Calu3 (cell line): ENCODE results near the gene HIVEP3. TPM values are rescaled to one million over a fixed set of nuclear protein-coding genes. Genes with fewer than 3 reads are reported as not detected.

ENCODE experiments used
- BruUV-seq: library from RNA; stranded (reverse); fragments of 400-500 nt; replicated peaks from 2 replicates; lab custom pipeline; 2021; lab: Mats Ljungman, UMichigan
- CTCF ChIA-PET: fragments of 300-600 bp; sonication (Branson Sonifier 250); formaldehyde crosslinking; loops from one replicate; lab custom pipeline; 2022; ENCODE audit warnings: antibody characterized with exemption; lab: Charles Lee
- DNase-seq: peaks from one replicate; pipeline ENCODE4 v3.0.0; 2022
- H3K27ac Mint-ChIP-seq: one replicate; pipeline ENCODE4 v1.8.0; 2022; ENCODE audit warnings: mixed read lengths; ENCODE audit not compliant: unreplicated experiment
- H3K27me3 Mint-ChIP-seq: one replicate; pipeline ENCODE4 v1.8.0; 2022; ENCODE audit warnings: mixed read lengths; ENCODE audit not compliant: unreplicated experiment
- H3K36me3 Mint-ChIP-seq: one replicate; pipeline ENCODE4 v1.8.0; 2022; ENCODE audit warnings: mild to moderate bottlenecking, moderate library complexity, mixed read lengths; ENCODE audit not compliant: insufficient read depth, unreplicated experiment
- H3K4me1 Mint-ChIP-seq: one replicate; pipeline ENCODE4 v1.8.0; 2022; ENCODE audit warnings: mild to moderate bottlenecking, low read depth, mixed read lengths; ENCODE audit not compliant: unreplicated experiment
- H3K4me3 Mint-ChIP-seq: one replicate; pipeline ENCODE4 v1.8.0; 2022; ENCODE audit warnings: mild to moderate bottlenecking, low read depth, moderate library complexity, mixed read lengths; ENCODE audit not compliant: unreplicated experiment
- H3K9me3 Mint-ChIP-seq: one replicate; pipeline ENCODE4 v1.8.0; 2022; ENCODE audit warnings: low read depth, mixed read lengths; ENCODE audit not compliant: unreplicated experiment
- CTCF ChIP-seq: fragments of 200-600 bp; IDR thresholded peaks from one replicate; pipeline ENCODE4 v1.8.0; 2022; ENCODE audit warnings: antibody characterized with exemption; ENCODE audit not compliant: unreplicated experiment
- intact Hi-C: fragments of 100-400 bp; cut with micrococcal nuclease; formaldehyde crosslinking; loops from one replicate; pipeline ENCODE4 v1.10.0; 2022; ENCODE audit not compliant: unreplicated experiment
- total RNA-seq: library from RNA; stranded (reverse); gene quantifications from 2 replicates; pipeline ENCODE4 v1.2.3, GENCODE V29; 2022

HIVEP3 gene
- total RNA-seq, 1 experiment from 2014 or later = 9.0 TPM

DNA sequence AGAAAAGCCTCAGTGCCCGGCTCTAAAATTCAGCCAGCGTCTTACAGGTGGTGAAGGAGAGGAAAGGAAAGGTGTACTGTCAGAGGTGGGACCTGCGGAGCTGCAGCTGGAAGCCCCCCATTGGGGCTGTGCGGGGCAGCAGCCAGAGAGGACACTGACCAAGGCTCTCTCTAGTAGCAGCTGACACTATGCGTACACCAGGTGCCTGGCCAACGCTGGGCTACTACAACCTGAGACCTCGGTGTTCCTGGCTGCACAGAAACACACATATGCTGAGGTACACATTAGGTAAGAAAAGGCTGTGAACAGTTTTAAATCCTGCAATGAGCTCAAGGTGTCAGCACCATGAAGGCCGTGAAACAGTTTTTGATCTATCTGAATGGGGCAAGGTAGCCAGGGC lies 378.7 kb downstream of the HIVEP3 start:
- CTCF ChIA-PET = no interaction called here

DNA sequence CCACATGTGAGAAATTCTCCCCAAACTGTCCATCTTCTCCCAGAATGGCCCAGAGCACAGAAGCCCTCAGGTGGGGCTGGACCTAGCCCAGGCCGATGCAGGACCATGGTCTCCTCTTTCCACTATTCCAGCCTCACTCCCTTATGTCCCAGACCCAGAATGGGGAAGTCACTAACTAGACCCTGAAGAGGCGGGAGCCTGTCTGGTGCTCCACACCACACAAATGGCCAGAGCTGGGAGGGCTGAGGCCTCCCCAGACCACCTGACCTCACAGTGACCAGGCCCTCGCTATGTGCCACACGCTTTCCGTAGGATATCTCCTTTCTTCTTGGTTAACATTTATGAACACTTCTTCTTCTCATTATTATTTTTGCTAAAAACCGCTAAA lies 379.3 kb downstream of the HIVEP3 start:
- H3K27ac Mint-ChIP-seq = no peak overlapping the region
- intact Hi-C loops = no loop called here
- BruUV-seq = no TSS peak
- peaks cover 5% of the 10 kb centered on the region for H3K27me3 Mint-ChIP-seq
- TF ChIP-seq CTCF = no peak
- peaks cover 11% of the 10 kb centered on the region for H3K4me1 Mint-ChIP-seq
- no peaks in the 10 kb centered on the region for H3K36me3 Mint-ChIP-seq
- no peak overlapping the region for H3K4me3 Mint-ChIP-seq
- CTCF ChIA-PET = no interaction called here
- no peak for DNase-seq
- no peaks in the 10 kb centered on the region for H3K9me3 Mint-ChIP-seq

More for the DNA sequence above, 378.7 kb downstream of the HIVEP3 start:
- no peaks in the 10 kb centered on the region for H3K36me3 Mint-ChIP-seq
- no peak overlapping the region for H3K4me3 Mint-ChIP-seq
- intact Hi-C loops = no loop called here
- no peaks in the 10 kb centered on the region for H3K27me3 Mint-ChIP-seq
- no TSS peak for BruUV-seq
- no peaks in the 10 kb centered on the region for H3K9me3 Mint-ChIP-seq
- no peak overlapping the region for H3K27ac Mint-ChIP-seq
- TF ChIP-seq CTCF = no peak
- H3K4me1 Mint-ChIP-seq = peaks cover 11% of the 10 kb centered on the region
- DNase-seq = no peak

GRCh38 chr1:41538741-41539417 lies 379.8 kb downstream of the HIVEP3 start:
- intact Hi-C loops = no loop called here
- DNase-seq = no peak
- CTCF ChIA-PET = no interaction called here
- H3K4me1 Mint-ChIP-seq = peaks cover 11% of the 10 kb centered on the region
- no peak overlapping the region for H3K27ac Mint-ChIP-seq
- no peaks in the 10 kb centered on the region for H3K9me3 Mint-ChIP-seq
- H3K36me3 Mint-ChIP-seq = no peaks in the 10 kb centered on the region
- no peak overlapping the region for H3K4me3 Mint-ChIP-seq
- BruUV-seq = no TSS peak
- H3K27me3 Mint-ChIP-seq = peaks cover 11% of the 10 kb centered on the region
- TF ChIP-seq CTCF = no peak

GRCh38 chr1:41537788-41538351 lies 380.9 kb downstream of the HIVEP3 start:
- Mint-ChIP-seq H3K4me3 (no peak overlapping the region), H3K9me3 (no peaks in the 10 kb centered on the region), H3K27ac (no peak overlapping the region), H3K27me3 (peaks cover 21% of the 10 kb centered on the region), H3K4me1 (peaks cover 11% of the 10 kb centered on the region), H3K36me3 (no peaks in the 10 kb centered on the region)
- intact Hi-C loops = no loop called here
- TF ChIP-seq CTCF = no peak
- no peak for DNase-seq
- no TSS peak for BruUV-seq
- CTCF ChIA-PET = interaction anchor here (0.6 to 1.2 kb wide), 3 partner anchors 14 to 1278 kb away, joined by 3 to 4 read pairs (median 4); no protein-coding TSS in a partner anchor
